K562 (cell line): ENCODE measurements around the gene SLC25A11. TPM values are rescaled to one million over a fixed set of nuclear protein-coding genes. Genes with fewer than 3 reads are reported as not detected.

Source experiments
- BCOR ChIP-seq: fragments of 450-650 bp; IDR thresholded peaks from 2 replicates; pipeline ENCODE4 v1.6.1; 2016
- FOSL1 ChIP-seq: fragments of 200-800 bp; sonication (Bioruptor generic); conservative IDR thresholded peaks from 2 replicates; pipeline ENCODE4 v1.6.1; 2016; ENCODE audit warnings: missing genetic modification characterization, missing compliant biosample characterization
- L3MBTL2 ChIP-seq: fragments of 450-650 bp; IDR thresholded peaks from 2 replicates; pipeline ENCODE4 v1.6.1; 2016; ENCODE audit warnings: mild to moderate bottlenecking, moderate library complexity
- MEIS2 ChIP-seq: fragments of 450-650 bp; IDR thresholded peaks from 2 replicates; pipeline ENCODE4 v1.6.1; 2014; ENCODE audit warnings: mild to moderate bottlenecking; ENCODE audit not compliant: partially characterized antibody
- NR4A1 ChIP-seq, 2 experiments: fragments of 250-450 bp in 1 of 2; fragments of 450-650 bp in 1 of 2; sonication (Bioruptor Pico) in 1 of 2; IDR thresholded peaks; 2 replicates each; pipeline versions ENCODE4 v1.4.0 to v1.6.1; 2016 to 2020; ENCODE audit warnings: mild to moderate bottlenecking in 2 of 2, missing compliant biosample characterization in 1 of 2, missing genetic modification characterization in 1 of 2, moderate library complexity in 1 of 2
- RFX1 ChIP-seq: fragments of 450-650 bp; IDR thresholded peaks from 2 replicates; pipeline ENCODE4 v1.6.1; 2016; ENCODE audit warnings: mild to moderate bottlenecking, moderate library complexity
- SIN3B ChIP-seq: fragments of 450-650 bp; IDR thresholded peaks from 2 replicates; pipeline ENCODE4 v1.6.1; 2017; ENCODE audit warnings: low read depth, mild to moderate bottlenecking, moderate library complexity
- SMARCA5 ChIP-seq: fragments of 450-650 bp; IDR thresholded peaks from 2 replicates; pipeline ENCODE4 v1.6.1; 2016
- ZNF140 ChIP-seq: fragments of 250-450 bp; sonication (Bioruptor Pico); IDR thresholded peaks from 2 replicates; pipeline ENCODE4 v1.8.0; 2021; ENCODE audit warnings: moderate library complexity, mild to moderate bottlenecking, inconsistent platforms
- polyA plus RNA-seq, 8 experiments: library from polyadenylated mRNA; depleted of rRNA in 4 of 8; stranded (reverse) in 5 of 8; unstranded in 3 of 8; fragments of >200 nt; fragmentation: Nextera tagmentation in 2 of 8; fragmentation: Illumina TruSeq in 1 of 8; extraction: Ambion mirVana in 2 of 8; extraction: Trizol in 1 of 8; gene quantifications; 2 replicates each; pipeline versions ENCODE4 v1.2.1 to v1.2.3, GENCODE V29; 2011 to 2014; ENCODE audit warnings: inconsistent platforms in 1 of 8, missing spikeins in 1 of 8
- total RNA-seq, 7 experiments: library from RNA; depleted of rRNA in 6 of 7; stranded (reverse); fragments of >200 nt in 6 of 7; fragmentation: Illumina TruSeq in 2 of 7; extraction: Trizol in 2 of 7; gene quantifications; 2 replicates each; pipeline versions ENCODE4 v1.2.1 to v1.2.3, GENCODE V29; 2011 to 2021; ENCODE audit warnings: low replicate concordance in 1 of 7
- TF ChIP-seq, protein P1 (sequence below): sonication (generic); formaldehyde crosslinking; IDR thresholded peaks from 2 replicates; pipeline ENCODE4 v1.8.0; 2023; ENCODE audit warnings: mild to moderate bottlenecking, missing genetic modification reagents
- TF ChIP-seq, protein P2 (sequence below): fragments of 450-650 bp; formaldehyde crosslinking; IDR thresholded peaks from 2 replicates; pipeline ENCODE4 v1.4.0; 2020; ENCODE audit warnings: mild to moderate bottlenecking, moderate library complexity
- TF ChIP-seq, protein P3 (sequence below): sonication (generic); formaldehyde crosslinking; IDR thresholded peaks from 2 replicates; pipeline ENCODE4 v1.8.0; 2022; ENCODE audit warnings: missing genetic modification reagents, mild to moderate bottlenecking, moderate library complexity, borderline replicate concordance
- TF ChIP-seq, protein P4 (sequence below): sonication (generic); formaldehyde crosslinking; IDR thresholded peaks from 2 replicates; pipeline ENCODE4 v1.8.0; 2022; ENCODE audit warnings: missing genetic modification reagents, mild to moderate bottlenecking, borderline replicate concordance
- TF ChIP-seq, protein P5 (sequence below): fragments of 200-800 bp; sonication (Bioruptor generic); IDR thresholded peaks from 2 replicates; pipeline ENCODE4 v1.6.1; 2017; ENCODE audit warnings: missing genetic modification characterization, missing compliant biosample characterization

The SLC25A11 gene
- total and polyA plus RNA-seq, 9 of the 15 experiments (the other 6 are each of a cell fraction or from before 2014, with no cell fraction given) = 3.1 to 56.7 (median 32.9) TPM

DNA sequence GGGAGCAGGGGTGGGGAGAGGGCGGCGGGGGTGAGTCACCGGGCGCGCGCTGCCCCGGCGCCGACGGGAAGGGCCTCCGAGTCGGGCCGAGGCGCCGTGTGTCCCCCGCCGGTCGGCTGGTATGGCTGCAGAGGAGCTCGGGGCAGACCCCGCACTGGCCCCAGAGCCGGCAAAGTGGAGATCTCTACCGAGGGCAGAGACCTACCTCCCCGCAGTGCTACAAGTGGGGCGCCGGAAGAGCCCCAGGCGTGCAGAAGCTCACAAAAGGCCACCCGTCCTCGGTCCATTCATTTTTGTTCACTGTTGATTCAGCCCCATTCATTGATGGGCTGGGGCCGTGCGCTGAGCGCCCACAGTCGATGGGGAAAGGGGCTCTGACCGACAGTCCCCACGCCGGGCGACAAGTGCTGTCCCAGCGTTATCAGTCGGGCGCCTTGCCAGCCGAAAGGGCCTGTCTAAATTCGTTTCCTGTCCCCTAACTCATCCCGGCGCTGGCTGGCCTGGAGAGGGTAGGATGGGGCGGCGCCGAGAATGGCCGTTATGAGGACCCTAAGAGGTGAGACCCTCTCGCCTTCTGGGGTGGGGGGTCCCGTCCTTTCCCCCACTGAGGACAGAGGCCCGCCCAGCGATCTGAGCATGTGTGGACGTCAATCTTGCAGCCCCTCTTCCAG, 10.4 kb upstream of the SLC25A11 start (continued):
- TF ChIP-seq, protein P1, sequence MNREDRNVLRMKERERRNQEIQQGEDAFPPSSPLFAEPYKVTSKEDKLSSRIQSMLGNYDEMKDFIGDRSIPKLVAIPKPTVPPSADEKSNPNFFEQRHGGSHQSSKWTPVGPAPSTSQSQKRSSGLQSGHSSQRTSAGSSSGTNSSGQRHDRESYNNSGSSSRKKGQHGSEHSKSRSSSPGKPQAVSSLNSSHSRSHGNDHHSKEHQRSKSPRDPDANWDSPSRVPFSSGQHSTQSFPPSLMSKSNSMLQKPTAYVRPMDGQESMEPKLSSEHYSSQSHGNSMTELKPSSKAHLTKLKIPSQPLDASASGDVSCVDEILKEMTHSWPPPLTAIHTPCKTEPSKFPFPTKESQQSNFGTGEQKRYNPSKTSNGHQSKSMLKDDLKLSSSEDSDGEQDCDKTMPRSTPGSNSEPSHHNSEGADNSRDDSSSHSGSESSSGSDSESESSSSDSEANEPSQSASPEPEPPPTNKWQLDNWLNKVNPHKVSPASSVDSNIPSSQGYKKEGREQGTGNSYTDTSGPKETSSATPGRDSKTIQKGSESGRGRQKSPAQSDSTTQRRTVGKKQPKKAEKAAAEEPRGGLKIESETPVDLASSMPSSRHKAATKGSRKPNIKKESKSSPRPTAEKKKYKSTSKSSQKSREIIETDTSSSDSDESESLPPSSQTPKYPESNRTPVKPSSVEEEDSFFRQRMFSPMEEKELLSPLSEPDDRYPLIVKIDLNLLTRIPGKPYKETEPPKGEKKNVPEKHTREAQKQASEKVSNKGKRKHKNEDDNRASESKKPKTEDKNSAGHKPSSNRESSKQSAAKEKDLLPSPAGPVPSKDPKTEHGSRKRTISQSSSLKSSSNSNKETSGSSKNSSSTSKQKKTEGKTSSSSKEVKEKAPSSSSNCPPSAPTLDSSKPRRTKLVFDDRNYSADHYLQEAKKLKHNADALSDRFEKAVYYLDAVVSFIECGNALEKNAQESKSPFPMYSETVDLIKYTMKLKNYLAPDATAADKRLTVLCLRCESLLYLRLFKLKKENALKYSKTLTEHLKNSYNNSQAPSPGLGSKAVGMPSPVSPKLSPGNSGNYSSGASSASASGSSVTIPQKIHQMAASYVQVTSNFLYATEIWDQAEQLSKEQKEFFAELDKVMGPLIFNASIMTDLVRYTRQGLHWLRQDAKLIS (CRISPR knock-in tag) = no peak
- TF ChIP-seq NR4A1 (CRISPR knock-in tag; IDR thresholded peaks at IDR 0.05) = no peak
- no peak for TF ChIP-seq NR4A1 (tag; IDR thresholded peaks at IDR 0.05)
- TF ChIP-seq, protein P2, sequence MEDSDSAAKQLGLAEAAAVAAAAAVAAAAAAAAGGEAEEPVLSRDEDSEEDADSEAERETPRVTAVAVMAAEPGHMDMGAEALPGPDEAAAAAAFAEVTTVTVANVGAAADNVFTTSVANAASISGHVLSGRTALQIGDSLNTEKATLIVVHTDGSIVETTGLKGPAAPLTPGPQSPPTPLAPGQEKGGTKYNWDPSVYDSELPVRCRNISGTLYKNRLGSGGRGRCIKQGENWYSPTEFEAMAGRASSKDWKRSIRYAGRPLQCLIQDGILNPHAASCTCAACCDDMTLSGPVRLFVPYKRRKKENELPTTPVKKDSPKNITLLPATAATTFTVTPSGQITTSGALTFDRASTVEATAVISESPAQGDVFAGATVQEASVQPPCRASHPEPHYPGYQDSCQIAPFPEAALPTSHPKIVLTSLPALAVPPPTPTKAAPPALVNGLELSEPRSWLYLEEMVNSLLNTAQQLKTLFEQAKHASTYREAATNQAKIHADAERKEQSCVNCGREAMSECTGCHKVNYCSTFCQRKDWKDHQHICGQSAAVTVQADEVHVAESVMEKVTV (CRISPR knock-in tag) = no peak
- no peak for TF ChIP-seq SIN3B
- no peak for TF ChIP-seq RFX1
- TF ChIP-seq BCOR = no peak
- TF ChIP-seq L3MBTL2 = 0 out of 2 replicates have a peak, but pooled peaks have one; percentile 9
- TF ChIP-seq, protein P3, sequence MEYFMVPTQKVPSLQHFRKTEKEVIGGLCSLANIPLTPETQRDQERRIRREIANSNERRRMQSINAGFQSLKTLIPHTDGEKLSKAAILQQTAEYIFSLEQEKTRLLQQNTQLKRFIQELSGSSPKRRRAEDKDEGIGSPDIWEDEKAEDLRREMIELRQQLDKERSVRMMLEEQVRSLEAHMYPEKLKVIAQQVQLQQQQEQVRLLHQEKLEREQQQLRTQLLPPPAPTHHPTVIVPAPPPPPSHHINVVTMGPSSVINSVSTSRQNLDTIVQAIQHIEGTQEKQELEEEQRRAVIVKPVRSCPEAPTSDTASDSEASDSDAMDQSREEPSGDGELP (CRISPR knock-in tag) = 0 out of 2 replicates have a peak, but pooled peaks have one; percentile 26
- peak; percentile 94 for TF ChIP-seq FOSL1
- TF ChIP-seq, protein P4, sequence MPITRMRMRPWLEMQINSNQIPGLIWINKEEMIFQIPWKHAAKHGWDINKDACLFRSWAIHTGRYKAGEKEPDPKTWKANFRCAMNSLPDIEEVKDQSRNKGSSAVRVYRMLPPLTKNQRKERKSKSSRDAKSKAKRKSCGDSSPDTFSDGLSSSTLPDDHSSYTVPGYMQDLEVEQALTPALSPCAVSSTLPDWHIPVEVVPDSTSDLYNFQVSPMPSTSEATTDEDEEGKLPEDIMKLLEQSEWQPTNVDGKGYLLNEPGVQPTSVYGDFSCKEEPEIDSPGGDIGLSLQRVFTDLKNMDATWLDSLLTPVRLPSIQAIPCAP (CRISPR knock-in tag) = no peak
- TF ChIP-seq MEIS2 = peak; percentile 45
- no peak for TF ChIP-seq SMARCA5
- TF ChIP-seq, protein P5, sequence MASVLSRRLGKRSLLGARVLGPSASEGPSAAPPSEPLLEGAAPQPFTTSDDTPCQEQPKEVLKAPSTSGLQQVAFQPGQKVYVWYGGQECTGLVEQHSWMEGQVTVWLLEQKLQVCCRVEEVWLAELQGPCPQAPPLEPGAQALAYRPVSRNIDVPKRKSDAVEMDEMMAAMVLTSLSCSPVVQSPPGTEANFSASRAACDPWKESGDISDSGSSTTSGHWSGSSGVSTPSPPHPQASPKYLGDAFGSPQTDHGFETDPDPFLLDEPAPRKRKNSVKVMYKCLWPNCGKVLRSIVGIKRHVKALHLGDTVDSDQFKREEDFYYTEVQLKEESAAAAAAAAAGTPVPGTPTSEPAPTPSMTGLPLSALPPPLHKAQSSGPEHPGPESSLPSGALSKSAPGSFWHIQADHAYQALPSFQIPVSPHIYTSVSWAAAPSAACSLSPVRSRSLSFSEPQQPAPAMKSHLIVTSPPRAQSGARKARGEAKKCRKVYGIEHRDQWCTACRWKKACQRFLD (CRISPR knock-in tag) = peak; percentile 66; the same call in 1 of the 2 replicates
- TF ChIP-seq ZNF140 (CRISPR knock-in tag) = no peak
